H1 (cell line): ENCODE data around the gene COPZ1. TPM values are rescaled to one million over a fixed set of nuclear protein-coding genes. Genes with fewer than 3 reads are reported as not detected.

Experiments used
- CTCF ChIA-PET: fragments of 300-600 bp; sonication (Branson Sonifier 250); formaldehyde crosslinking; loops from one replicate; lab custom pipeline; 2021; ENCODE audit not compliant: partially characterized antibody; lab: Charles Lee
- POLR2A ChIA-PET: fragments of 300-600 bp; sonication (Branson Sonifier 250); formaldehyde crosslinking; loops from one replicate; lab custom pipeline; 2021; ENCODE audit warnings: inconsistent platforms; ENCODE audit not compliant: partially characterized antibody; lab: Charles Lee
- DNase-seq, 2 experiments: peaks; one replicate each; pipeline versions ENCODE4 v3.0.0 to v3.0.0-alpha.2; 2010 to 2022; ENCODE audit warnings: low spot score in 2 of 2, low read depth in 1 of 2, mixed read lengths in 1 of 2
- FAIRE-seq: peaks from 2 replicates; lab custom pipeline; 2011; peaks lifted over from hg19 to GRCh38; lab: Jason Lieb, UNC
- H2AFZ ChIP-seq: 2 replicates; pipeline ENCODE4 v1.8.1; 2012; ENCODE audit warnings: low read length, inconsistent platforms
- H2AK5ac ChIP-seq: 2 replicates; pipeline ENCODE4 v1.6.1; 2013; ENCODE audit warnings: low read depth, low read length
- H2BK120ac ChIP-seq: replicated peaks from 2 replicates; pipeline ENCODE3; 2013; ENCODE audit warnings: low read depth, low read length, inconsistent platforms
- H2BK12ac ChIP-seq: 2 replicates; pipeline ENCODE4 v1.6.1; 2013; ENCODE audit warnings: low read depth, low read length
- H2BK15ac ChIP-seq: 2 replicates; pipeline ENCODE4 v1.6.1; 2013; ENCODE audit warnings: low read length
- H2BK20ac ChIP-seq: 2 replicates; pipeline ENCODE4 v1.6.1; 2013; ENCODE audit warnings: low read length
- H2BK5ac ChIP-seq: 2 replicates; pipeline ENCODE4 v1.6.1; 2013; ENCODE audit warnings: low read depth, low read length
- H3K14ac ChIP-seq: 2 replicates; pipeline ENCODE4 v1.6.1; 2013; ENCODE audit warnings: inconsistent platforms; ENCODE audit not compliant: insufficient read length
- H3K18ac ChIP-seq: 2 replicates; pipeline ENCODE4 v1.6.1; 2013; ENCODE audit warnings: low read length; ENCODE audit errors: extremely low read depth
- H3K23ac ChIP-seq: 2 replicates; pipeline ENCODE4 v1.6.1; 2013; ENCODE audit warnings: inconsistent platforms; ENCODE audit not compliant: insufficient read length
- H3K23me2 ChIP-seq: 2 replicates; pipeline ENCODE4 v1.6.1; 2013; ENCODE audit warnings: low read depth, low read length
- H3K27ac ChIP-seq: 2 replicates; pipeline ENCODE4 v1.6.1; 2011; ENCODE audit warnings: low read depth, low read length, inconsistent platforms
- H3K27me3 ChIP-seq, 4 experiments: replicated peaks in 1 of 4; 1 replicate in 1 of 4; 2 replicates in 3 of 4; pipeline versions ENCODE4 v1.6.1 to v1.8.1; 2011 to 2013; ENCODE audit warnings: low read length in 3 of 4, mild to moderate bottlenecking in 3 of 4, inconsistent platforms in 2 of 4, mixed read lengths in 2 of 4, moderate library complexity in 1 of 4; ENCODE audit not compliant: control insufficient read depth in 3 of 4, insufficient read depth in 3 of 4; ENCODE audit errors: extremely low read depth in 1 of 4
- H3K36me3 ChIP-seq, 4 experiments: 2 replicates each; pipeline versions ENCODE4 v1.6.1 to v1.8.1; 2011 to 2013; ENCODE audit warnings: mild to moderate bottlenecking in 4 of 4, low read length in 3 of 4, moderate library complexity in 2 of 4, control low read depth in 1 of 4, inconsistent platforms in 1 of 4; ENCODE audit not compliant: insufficient read depth in 4 of 4, control insufficient read depth in 2 of 4
- H3K4ac ChIP-seq: replicated peaks from 2 replicates; pipeline ENCODE3; 2013; ENCODE audit warnings: low read length, low read depth, mixed read lengths, inconsistent platforms; ENCODE audit not compliant: insufficient read length
- H3K4me1 ChIP-seq, 4 experiments: replicated peaks in 1 of 4; 1 replicate in 1 of 4; 2 replicates in 3 of 4; pipeline versions ENCODE4 v1.6.1 to v1.8.1; 2011 to 2013; ENCODE audit warnings: low read length in 3 of 4, inconsistent platforms in 2 of 4, mixed read lengths in 1 of 4; ENCODE audit not compliant: insufficient read depth in 4 of 4, control insufficient read depth in 3 of 4
- H3K4me2 ChIP-seq, 2 experiments: 2 replicates each; pipeline versions ENCODE4 v1.6.1 to v1.8.1; 2011 to 2013; ENCODE audit warnings: low read depth in 2 of 2, low read length in 2 of 2, control low read depth in 1 of 2, inconsistent platforms in 1 of 2, mild to moderate bottlenecking in 1 of 2; ENCODE audit not compliant: insufficient read depth in 1 of 2
- H3K4me3 ChIP-seq, 4 experiments: fragments of 200-600, 300-600 bp in 1 of 4; sonication (generic), shearing (Covaris generic), sonication (Bioruptor Twin) in 1 of 4; 2 replicates each; pipeline versions ENCODE4 v1.5.1 to v1.8.1; 2011 to 2016; ENCODE audit warnings: low read length in 4 of 4, low read depth in 3 of 4, control low read depth in 2 of 4, inconsistent platforms in 2 of 4, mild to moderate bottlenecking in 2 of 4, mixed read lengths in 1 of 4, moderate library complexity in 1 of 4; ENCODE audit not compliant: insufficient read depth in 2 of 4; ENCODE audit errors: extremely low read depth in 1 of 4
- H3K56ac ChIP-seq: replicated peaks from 2 replicates; pipeline ENCODE3; 2013; ENCODE audit warnings: low read depth, mild to moderate bottlenecking, mixed read lengths, low read length, inconsistent platforms; ENCODE audit not compliant: insufficient read length
- H3K79me1 ChIP-seq: 2 replicates; pipeline ENCODE4 v1.6.1; 2013; ENCODE audit warnings: low read depth, low read length, control low read depth
- H3K79me2 ChIP-seq, 2 experiments: 2 replicates each; pipeline versions ENCODE4 v1.6.1 to v1.8.1; 2012 to 2013; ENCODE audit warnings: low read length in 2 of 2, mild to moderate bottlenecking in 2 of 2, inconsistent platforms in 1 of 2; ENCODE audit not compliant: insufficient read depth in 2 of 2, control insufficient read depth in 1 of 2
- H3K9ac ChIP-seq, 4 experiments: replicated peaks in 1 of 4; 1 replicate in 1 of 4; 2 replicates in 3 of 4; pipeline versions ENCODE4 v1.6.1 to v1.8.1; 2011 to 2013; ENCODE audit warnings: low read depth in 3 of 4, low read length in 3 of 4, control low read depth in 2 of 4, mild to moderate bottlenecking in 2 of 4, moderate library complexity in 2 of 4, inconsistent platforms in 1 of 4; ENCODE audit errors: extremely low read depth in 1 of 4
- H3K9me3 ChIP-seq, 2 experiments: 2 replicates each; pipeline versions ENCODE4 v1.6.1 to v1.8.1; 2012 to 2013; ENCODE audit warnings: mild to moderate bottlenecking in 2 of 2, moderate library complexity in 2 of 2, control low read depth in 1 of 2, inconsistent platforms in 1 of 2, low read depth in 1 of 2, low read length in 1 of 2, mixed read lengths in 1 of 2; ENCODE audit not compliant: insufficient read depth in 2 of 2
- H4K20me1 ChIP-seq, 2 experiments: replicated peaks in 1 of 2; 2 replicates each; pipeline versions ENCODE3 to v1.8.1; 2011 to 2013; ENCODE audit warnings: inconsistent platforms in 2 of 2, low read length in 2 of 2, mild to moderate bottlenecking in 1 of 2; ENCODE audit not compliant: insufficient read depth in 2 of 2, control insufficient read depth in 1 of 2
- H4K5ac ChIP-seq: 2 replicates; pipeline ENCODE4 v1.6.1; 2013; ENCODE audit warnings: low read length, low read depth, mixed read lengths, inconsistent platforms; ENCODE audit not compliant: insufficient read length
- H4K8ac ChIP-seq: 2 replicates; pipeline ENCODE4 v1.8.0; 2013; ENCODE audit warnings: mild to moderate bottlenecking, moderate library complexity, low read length, inconsistent platforms; ENCODE audit not compliant: insufficient read depth; ENCODE audit errors: extremely low read depth
- H4K91ac ChIP-seq: replicated peaks from 2 replicates; pipeline ENCODE3; 2013; ENCODE audit warnings: low read length, mixed read lengths, inconsistent platforms; ENCODE audit not compliant: insufficient read length
- BCL11A ChIP-seq, 2 experiments: IDR thresholded peaks; one replicate each; pipeline ENCODE4 v1.6.1; 2011; ENCODE audit warnings: low read depth in 2 of 2, low read length in 2 of 2, mild to moderate bottlenecking in 2 of 2
- CBX8 ChIP-seq: fragments of 300-800, 300-1000 bp; sonication (generic); IDR thresholded peaks from 2 replicates; pipeline ENCODE4 v1.7.1; 2016; ENCODE audit warnings: low read depth, low read length, borderline replicate concordance
- EP300 ChIP-seq, 2 experiments: IDR thresholded peaks; 1 replicate in 1 of 2; 2 replicates in 1 of 2; pipeline ENCODE4 v1.6.1; 2011 to 2012; ENCODE audit warnings: low read depth in 2 of 2, low read length in 2 of 2, mild to moderate bottlenecking in 2 of 2, borderline replicate concordance in 1 of 2, inconsistent platforms in 1 of 2, moderate library complexity in 1 of 2
- EZH2 ChIP-seq: fragments of 200-600 bp; sonication (generic); IDR thresholded peaks from 2 replicates; pipeline ENCODE4 v1.7.1; 2012; ENCODE audit warnings: low read depth, mild to moderate bottlenecking, moderate library complexity, low read length, inconsistent platforms; ENCODE audit not compliant: severe bottlenecking
- MAFK ChIP-seq: IDR thresholded peaks from 2 replicates; pipeline ENCODE4 v1.6.1; 2012; ENCODE audit warnings: low read depth, mild to moderate bottlenecking, improper control_type of control experiment, low read length
- RFX5 ChIP-seq: IDR thresholded peaks from 2 replicates; pipeline ENCODE4 v1.6.1; 2011; ENCODE audit warnings: low read depth, low read length, improper control_type of control experiment, borderline replicate concordance
- WGBS, 2 experiments: shearing (Covaris generic) in 1 of 2; methylation state at CpG; one replicate each; pipeline versions ENCODE4 v1.1.6 to v1.1.7; 2013 to 2015; ENCODE audit warnings: low lambda C conversion rate in 2 of 2, mixed read lengths in 2 of 2, inconsistent platforms in 1 of 2, low coverage in 1 of 2, missing lambda C conversion rate in 1 of 2; ENCODE audit not compliant: insufficient replicate concordance in 2 of 2, insufficient coverage in 1 of 2, insufficient read length in 1 of 2; ENCODE audit errors: extremely low coverage in 1 of 2, missing lambda C conversion rate in 1 of 2; 5-methylcytosine and 5-hydroxymethylcytosine counted together
- polyA plus RNA-seq, 7 experiments: library from polyadenylated mRNA; depleted of rRNA in 3 of 7; stranded (reverse) in 5 of 7; unstranded in 2 of 7; fragments of >200 nt in 5 of 7; fragments of 200-250 nt in 2 of 7; gene quantifications; 1 replicate in 5 of 7; 2 replicates in 1 of 7; 4 replicates in 1 of 7; pipeline versions ENCODE4 v1.2.1 to v1.2.3, GENCODE V29; 2011 to 2013; ENCODE audit warnings: missing spikeins in 2 of 7, mixed read lengths in 2 of 7
- total RNA-seq: library from RNA; stranded (reverse); fragmentation: NEBNext Ultra II Directional; extraction: Animal tissue kit (Norgen Biotek cat#: 25700); gene quantifications from 2 replicates; pipeline ENCODE4 v1.2.1, GENCODE V29; 2021
- TF ChIP-seq, protein P1 (sequence below): IDR thresholded peaks from 2 replicates; pipeline ENCODE4 v1.6.1; 2012; ENCODE audit warnings: inconsistent platforms
- TF ChIP-seq, protein P2 (sequence below), 3 experiments: IDR thresholded peaks; 1 replicate in 2 of 3; 2 replicates in 1 of 3; pipeline versions ENCODE4 v1.5.1 to v1.6.1; 2011; ENCODE audit warnings: low read length in 3 of 3, mild to moderate bottlenecking in 3 of 3, inconsistent platforms in 2 of 3, low read depth in 1 of 3, moderate library complexity in 1 of 3; ENCODE audit not compliant: insufficient read depth in 1 of 3; ENCODE audit errors: control extremely low read depth in 1 of 3

COPZ1 gene
- total and polyA plus RNA-seq, 2 of the 8 experiments (the other 6 are each of a cell fraction or from before 2014, with no cell fraction given), result 103 to 133 TPM

DNA sequence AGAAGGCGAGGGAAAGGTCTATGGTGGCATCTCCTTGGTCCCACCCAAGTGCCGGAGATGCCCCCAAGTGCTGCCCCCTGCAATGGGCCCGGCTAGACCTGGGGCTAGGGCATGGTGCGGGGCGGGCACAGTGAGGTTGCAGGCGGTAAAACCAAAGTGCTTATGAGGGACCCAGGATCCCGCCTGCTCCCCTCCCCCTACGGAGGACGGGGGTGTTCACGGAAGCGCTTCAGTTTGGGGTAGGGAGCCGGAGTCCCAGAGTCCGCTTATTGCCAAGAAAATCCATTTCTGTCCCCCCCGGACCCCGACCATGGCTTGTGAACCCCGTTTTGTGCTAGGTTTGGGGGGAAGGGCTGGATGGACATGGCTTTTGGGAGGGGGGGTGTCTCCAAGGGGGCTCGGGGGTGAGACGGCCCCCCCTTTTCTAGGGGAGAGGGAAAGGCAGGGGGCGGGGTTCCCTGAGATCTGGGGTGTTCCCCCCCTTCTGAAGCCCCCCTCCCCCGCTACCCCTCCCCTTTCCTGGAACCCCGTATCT lies 44.7 kb downstream of the COPZ1 start:
- H2BK20ac ChIP-seq, result no peak overlapping the region
- H3K4me3 ChIP-seq, result peak overlapping the region; percentile 4 to 64 (median 15); a peak in 3 of 8 replicates
- no peak overlapping the region for H4K91ac ChIP-seq
- H2AFZ ChIP-seq, result no peak overlapping the region
- WGBS, 2 experiments, result 21% methylated on average over 13 of the region's 21 CpGs; no CpG with 5 or more reads in 1 of the 2 experiments
- H2BK15ac ChIP-seq, result no peak overlapping the region
- H2BK120ac ChIP-seq, result no peak overlapping the region
- CTCF ChIA-PET, result interaction anchor here (0.9 to 3.7 kb wide), 26 partner anchors 8 to 345 kb away, joined by 3 to 79 read pairs (median 8); partner anchors contain the start of genes CBX5 and HNRNPA1
- no peaks in the 10 kb centered on the region for H3K9me3 ChIP-seq
- H3K9ac ChIP-seq, result no peak overlapping the region
- H3K27me3 ChIP-seq, result peaks cover 0 to 16% (median 12%) of the 10 kb centered on the region in 4 experiments; a peak in 6 of 7 replicates
- H4K8ac ChIP-seq, result no peak overlapping the region
- POLR2A ChIA-PET, result interaction anchor here (1.0 to 1.4 kb wide), 5 partner anchors 8 to 89 kb away, joined by 3 to 18 read pairs (median 6); partner anchors contain the start of genes CBX5 and HNRNPA1
- peaks cover 8% of the 10 kb centered on the region for H3K23me2 ChIP-seq
- H3K4me2 ChIP-seq, result peak overlapping the region; percentile 64 to 74
- peaks cover 0 to 4% of the 10 kb centered on the region in 2 experiments for H4K20me1 ChIP-seq
- no peaks in the 10 kb centered on the region for H3K79me1 ChIP-seq
- no peak overlapping the region for H2BK5ac ChIP-seq
- H3K56ac ChIP-seq, result no peak overlapping the region
- H4K5ac ChIP-seq, result no peak overlapping the region
- peaks cover 0 to 3% (median 2%) of the 10 kb centered on the region in 4 experiments; a peak in 3 of 8 replicates for H3K36me3 ChIP-seq
- no peaks in the 10 kb centered on the region for H3K79me2 ChIP-seq
- DNase-seq (no peak), FAIRE-seq (no peak)
- H2BK12ac ChIP-seq, result no peak overlapping the region
- H2AK5ac ChIP-seq, result no peak overlapping the region
- H3K4me1 ChIP-seq, result peaks cover 0 to 11% (median 6%) of the 10 kb centered on the region in 4 experiments; a peak in 5 of 7 replicates
- H3K23ac ChIP-seq, result no peak overlapping the region
- H3K4ac ChIP-seq, result no peak overlapping the region
- H3K27ac ChIP-seq, result no peak overlapping the region
- H3K18ac ChIP-seq, result no peak overlapping the region
- no peak overlapping the region for H3K14ac ChIP-seq
- TF ChIP-seq, protein P1, sequence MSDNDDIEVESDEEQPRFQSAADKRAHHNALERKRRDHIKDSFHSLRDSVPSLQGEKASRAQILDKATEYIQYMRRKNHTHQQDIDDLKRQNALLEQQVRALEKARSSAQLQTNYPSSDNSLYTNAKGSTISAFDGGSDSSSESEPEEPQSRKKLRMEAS, result no peak
- no peak for TF ChIP-seq CBX8
- no peak for TF ChIP-seq MAFK
- TF ChIP-seq EZH2, result no peak
- TF ChIP-seq RFX5, result no peak
- no peak for TF ChIP-seq EP300 (IDR thresholded peaks at IDR 0.05; ENCODE audit: borderline replicate concordance in 1 of 2, low read depth in 2 of 2, low read length in 2 of 2)
- TF ChIP-seq BCL11A (IDR thresholded peaks at IDR 0.05; ENCODE audit: low read depth in 2 of 2, low read length in 2 of 2), result no peak
- TF ChIP-seq, protein P2, sequence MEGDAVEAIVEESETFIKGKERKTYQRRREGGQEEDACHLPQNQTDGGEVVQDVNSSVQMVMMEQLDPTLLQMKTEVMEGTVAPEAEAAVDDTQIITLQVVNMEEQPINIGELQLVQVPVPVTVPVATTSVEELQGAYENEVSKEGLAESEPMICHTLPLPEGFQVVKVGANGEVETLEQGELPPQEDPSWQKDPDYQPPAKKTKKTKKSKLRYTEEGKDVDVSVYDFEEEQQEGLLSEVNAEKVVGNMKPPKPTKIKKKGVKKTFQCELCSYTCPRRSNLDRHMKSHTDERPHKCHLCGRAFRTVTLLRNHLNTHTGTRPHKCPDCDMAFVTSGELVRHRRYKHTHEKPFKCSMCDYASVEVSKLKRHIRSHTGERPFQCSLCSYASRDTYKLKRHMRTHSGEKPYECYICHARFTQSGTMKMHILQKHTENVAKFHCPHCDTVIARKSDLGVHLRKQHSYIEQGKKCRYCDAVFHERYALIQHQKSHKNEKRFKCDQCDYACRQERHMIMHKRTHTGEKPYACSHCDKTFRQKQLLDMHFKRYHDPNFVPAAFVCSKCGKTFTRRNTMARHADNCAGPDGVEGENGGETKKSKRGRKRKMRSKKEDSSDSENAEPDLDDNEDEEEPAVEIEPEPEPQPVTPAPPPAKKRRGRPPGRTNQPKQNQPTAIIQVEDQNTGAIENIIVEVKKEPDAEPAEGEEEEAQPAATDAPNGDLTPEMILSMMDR (IDR thresholded peaks at IDR 0.05; ENCODE audit: control extremely low read depth in 1 of 3, insufficient read depth in 1 of 3, low read depth in 1 of 3, low read length in 3 of 3), result no peak
